Measurements from ENCODE around the gene KIF16B.

KIF16B gene

GRCh38 chr20:16296931-16297330, 276.3 kb downstream of the KIF16B start:
- in situ Hi-C loops (cut with MboI; ENCODE audit: low pct_unique_long_range_greater_than_20kb, low sequenced_read_pairs, unreplicated experiment), result no loop called here
- TF ChIP-seq CTCF (IDR thresholded peaks at IDR 0.05; ENCODE audit: extremely low read depth, insufficient read depth, missing control alignments), result no peak
- DNase-seq (ENCODE audit: low spot score), result no peak

- DNase-seq (ENCODE audit: low spot score), result no peak
- in situ Hi-C loops (cut with MboI; ENCODE audit: low pct_unique_long_range_greater_than_20kb, low sequenced_read_pairs, unreplicated experiment), result no loop called here
- no peak for TF ChIP-seq CTCF (IDR thresholded peaks at IDR 0.05; ENCODE audit: extremely low read depth, insufficient read depth, missing control alignments)
Measured at GRCh38 chr20:16295534-16295933, 277.7 kb downstream of the KIF16B start.

- in situ Hi-C loops (cut with MboI; ENCODE audit: low pct_unique_long_range_greater_than_20kb, low sequenced_read_pairs, unreplicated experiment), result no loop called here
- TF ChIP-seq CTCF (IDR thresholded peaks at IDR 0.05; ENCODE audit: extremely low read depth, insufficient read depth, missing control alignments), result no peak
- DNase-seq (ENCODE audit: low spot score), result no peak
Measured at GRCh38 chr20:16293590-16293989, 279.7 kb downstream of the KIF16B start.

- no peak for TF ChIP-seq CTCF (IDR thresholded peaks at IDR 0.05; ENCODE audit: extremely low read depth, insufficient read depth, missing control alignments)
- no peak for DNase-seq (ENCODE audit: low spot score)
- in situ Hi-C loops (cut with MboI; ENCODE audit: low pct_unique_long_range_greater_than_20kb, low sequenced_read_pairs, unreplicated experiment), result no loop called here
Measured at GRCh38 chr20:16292226-16292880, 280.9 kb downstream of the KIF16B start.

- no peak for TF ChIP-seq CTCF (IDR thresholded peaks at IDR 0.05; ENCODE audit: extremely low read depth, insufficient read depth, missing control alignments)
- no peak for DNase-seq (ENCODE audit: low spot score)
- in situ Hi-C loops (cut with MboI; ENCODE audit: low pct_unique_long_range_greater_than_20kb, low sequenced_read_pairs, unreplicated experiment), result no loop called here
Measured at GRCh38 chr20:16290358-16290757, 282.9 kb downstream of the KIF16B start.

- DNase-seq (ENCODE audit: low spot score), result no peak
- no peak for TF ChIP-seq CTCF (IDR thresholded peaks at IDR 0.05; ENCODE audit: extremely low read depth, insufficient read depth, missing control alignments)
- in situ Hi-C loops (cut with MboI; ENCODE audit: low pct_unique_long_range_greater_than_20kb, low sequenced_read_pairs, unreplicated experiment), result no loop called here
Measured at GRCh38 chr20:16287776-16288175, 285.5 kb downstream of the KIF16B start.

Measured in GM13977 (cell line).